GM18951 (cell line): ENCODE measurements around the gene CDH18.

Source experiments
- POLR2A ChIP-seq: IDR thresholded peaks from 4 replicates; pipeline ENCODE4 v1.6.1; 2011; ENCODE audit warnings: mild to moderate bottlenecking; ENCODE audit not compliant: insufficient read length, insufficient read depth; ENCODE audit errors: extremely low read depth
- in situ Hi-C: fragments of 300-500 bp; cut with MboI; formaldehyde crosslinking; loops from one replicate; pipeline ENCODE4 v1.12.0; 2022; ENCODE audit warnings: low sequenced_read_pairs, mixed read lengths, inconsistent platforms; ENCODE audit not compliant: unreplicated experiment

The CDH18 gene

GRCh38 chr5:19424506-19424905 lies 563.5 kb downstream of the CDH18 start:
- no peak for TF ChIP-seq POLR2A
- in situ Hi-C loops: no loop called here
